T1000 (cell line): Measurements from ENCODE around the gene EMP1.
"Not testable (repeated sequence)": the region's sequence is repeated elsewhere in the genome, so short reads cannot be mapped to it uniquely, and the experiment has no call there.

Source experiments
- DNase-seq: peaks from one replicate; lab custom pipeline; 2025; ENCODE audit warnings: mixed read lengths; lab: John Stamatoyannopoulos, UW

The EMP1 gene

GRCh38 chr12:13258197-13258596, 61.7 kb downstream of the EMP1 start:
- no peak for DNase-seq

- no peak for DNase-seq
Measured at GRCh38 chr12:13258717-13259119, 62.2 kb downstream of the EMP1 start.

- not testable (repeated sequence) for DNase-seq
Measured at GRCh38 chr12:13259625-13260024, 63.1 kb downstream of the EMP1 start.

GRCh38 chr12:13267826-13268225, 71.3 kb downstream of the EMP1 start:
- DNase-seq, result not testable (repeated sequence)

- DNase-seq, result no peak
Measured at GRCh38 chr12:13268581-13268980, 72.1 kb downstream of the EMP1 start.
